Right lobe of liver (tissue), 6 donors: ENCODE results near the gene GNAQ. TPM values are rescaled to one million over a fixed set of nuclear protein-coding genes. Genes with fewer than 3 reads are reported as not detected.

ENCODE experiments used
- ATAC-seq, 4 donors: fragments of 200-7000 bp; cut with Tn5 transposase; one replicate each; pipeline ENCODE4 v1.9.1; 2020; ENCODE audit warnings: mild to moderate bottlenecking in 4 of 4, moderate library complexity in 4 of 4
- DNase-seq, 3 donors: peaks; one replicate each; pipeline ENCODE4 v3.0.0-alpha.2; 2020
- H3K27ac ChIP-seq, 3 donors: fragments of 200-600 bp; one replicate each; pipeline ENCODE4 v1.8.0; 2022
- H3K27me3 ChIP-seq, 2 donors: fragments of 200-600 bp; one replicate each; pipeline ENCODE4 v1.8.0; 2022
- H3K36me3 ChIP-seq, 4 donors: fragments of 200-600 bp; sonication (generic) in 1 of 4; one replicate each; pipeline versions ENCODE4 v1.5.1 to v1.8.0; 2017 to 2022; ENCODE audit warnings: control low read depth in 1 of 4
- H3K4me1 ChIP-seq, 4 donors: fragments of 200-600 bp; sonication (generic) in 1 of 4; one replicate each; pipeline versions ENCODE4 v1.5.1 to v1.8.0; 2017 to 2022; ENCODE audit warnings: control low read depth in 1 of 4
- H3K4me3 ChIP-seq, 3 donors: fragments of 200-600 bp; one replicate each; pipeline ENCODE4 v1.8.0; 2022
- H3K9me3 ChIP-seq, 4 donors: fragments of 200-600 bp; sonication (generic) in 1 of 4; one replicate each; pipeline versions ENCODE4 v1.5.1 to v1.8.0; 2017 to 2022; ENCODE audit warnings: control low read depth in 1 of 4
- CTCF ChIP-seq, 4 donors: fragments of 200-600 bp in 3 of 4; fragments of 450-650 bp in 1 of 4; IDR thresholded peaks; one replicate each; pipeline versions ENCODE4 v1.5.1 to v1.8.0; 2016 to 2022; ENCODE audit warnings: antibody characterized with exemption in 4 of 4, mild to moderate bottlenecking in 2 of 4
- POLR2A ChIP-seq: fragments of 450-650 bp; IDR thresholded peaks from one replicate; pipeline ENCODE4 v1.6.1; 2017; ENCODE audit warnings: antibody characterized with exemption, mild to moderate bottlenecking
- WGBS: methylation state at CpG from one replicate; pipeline ENCODE4 v1.1.6; 2018; ENCODE audit warnings: low coverage, low lambda C conversion rate; ENCODE audit not compliant: insufficient coverage; ENCODE audit errors: missing lambda C conversion rate; 5-methylcytosine and 5-hydroxymethylcytosine counted together
- intact Hi-C, 2 donors: fragments of 100-400 bp; cut with DNase I; formaldehyde crosslinking; loops; one replicate each; pipeline versions ENCODE4 v1.11.2 to v1.14.1; 2022
- total RNA-seq, 6 experiments: library from RNA; depleted of rRNA in 2 of 6; stranded (reverse); fragments of >200 nt in 2 of 6; fragmentation: NEBNext Ultra II Directional in 3 of 6; extraction: Animal tissue kit (Norgen Biotek cat#: 25700) in 3 of 6; gene quantifications; one replicate each; pipeline versions ENCODE4 v1.1.0 to v1.2.4, GENCODE V29; 2016 to 2023
- donor health status: DM: no; HTN: yes; CAD: no.
- donor health status: DM: no; HTN: no; CAD: no.
- donor health status: DM: no; HTN: no; CAD: no.
- donor health status: DM: no; HTN: yes; CAD: no.
- donor health status: DM: no; HTN: yes; CAD: no.

Gene GNAQ
- total RNA-seq, 6 experiments from 2014 or later = 15.8 to 28.7 (median 21.6) TPM

- H3K27ac ChIP-seq = no peak overlapping the region
Measured at GRCh38 chr9:77896269-77896937, 135.2 kb downstream of the GNAQ start.

GRCh38 chr9:77893706-77894105, 137.9 kb downstream of the GNAQ start:
- Histone ChIP-seq H3K36me3 (no peaks in the 10 kb centered on the region), H3K4me1 (no peaks in the 10 kb centered on the region), H3K27ac (no peak overlapping the region), H3K4me3 (no peak overlapping the region), H3K9me3 (no peaks in the 10 kb centered on the region), H3K27me3 (no peaks in the 10 kb centered on the region)
- DNase-seq (no peak), ATAC-seq (no peak)
- TF ChIP-seq POLR2A (no peak), CTCF (IDR thresholded peaks at IDR 0.05) (no peak)
- intact Hi-C loops = no loop called here
- WGBS = 96% methylated on average over 3 of the region's 3 CpGs

More at GRCh38 chr9:77896269-77896937, 135.2 kb downstream of the GNAQ start:
- H3K4me1 ChIP-seq = no peaks in the 10 kb centered on the region
- ATAC-seq (no peak), DNase-seq (no peak)
- no peaks in the 10 kb centered on the region for H3K27me3 ChIP-seq
- 68% methylated on average over 2 of the region's 2 CpGs for WGBS
- TF ChIP-seq CTCF (IDR thresholded peaks at IDR 0.05) (no peak), POLR2A (no peak)
- H3K4me3 ChIP-seq = no peak overlapping the region
- intact Hi-C loops = no loop called here
- H3K36me3 ChIP-seq = no peaks in the 10 kb centered on the region
- no peaks in the 10 kb centered on the region for H3K9me3 ChIP-seq

GRCh38 chr9:77892955-77893514, 138.6 kb downstream of the GNAQ start:
- H3K4me3 ChIP-seq = no peak overlapping the region
- DNase-seq (no peak), ATAC-seq (no peak)
- WGBS = 88% methylated on average over 1 of the region's 3 CpGs
- TF ChIP-seq CTCF (IDR thresholded peaks at IDR 0.05) = no peak
- TF ChIP-seq POLR2A = no peak
- H3K27me3 ChIP-seq = no peaks in the 10 kb centered on the region
- no peaks in the 10 kb centered on the region for H3K36me3 ChIP-seq
- no peak overlapping the region for H3K27ac ChIP-seq
- intact Hi-C loops = no loop called here
- H3K9me3 ChIP-seq = no peaks in the 10 kb centered on the region
- no peaks in the 10 kb centered on the region for H3K4me1 ChIP-seq

- no peak overlapping the region for H3K27ac ChIP-seq
- H3K4me3 ChIP-seq = no peak overlapping the region
- H3K4me1 ChIP-seq = no peaks in the 10 kb centered on the region
- H3K36me3 ChIP-seq = no peaks in the 10 kb centered on the region
- ATAC-seq (no peak), DNase-seq (no peak)
- TF ChIP-seq POLR2A = no peak
- no peak for TF ChIP-seq CTCF (IDR thresholded peaks at IDR 0.05)
- WGBS = 75% methylated on average over 1 of the region's 1 CpG
- no peaks in the 10 kb centered on the region for H3K9me3 ChIP-seq
- no peaks in the 10 kb centered on the region for H3K27me3 ChIP-seq
- intact Hi-C loops = no loop called here
Measured at GRCh38 chr9:77892171-77892570, 139.4 kb downstream of the GNAQ start.
